Right lobe of liver (tissue), 4 donors: ENCODE measurements around the gene TNFAIP8L1.

Experiments
- POLR2A ChIP-seq: fragments of 450-650 bp; IDR thresholded peaks from one replicate; pipeline ENCODE4 v1.6.1; 2017; ENCODE audit warnings: antibody characterized with exemption, mild to moderate bottlenecking
- TF ChIP-seq, protein P1 (sequence below), 4 donors: fragments of 200-600 bp in 3 of 4; fragments of 450-650 bp in 1 of 4; IDR thresholded peaks; one replicate each; pipeline versions ENCODE4 v1.5.1 to v1.8.0; 2016 to 2022; ENCODE audit warnings: antibody characterized with exemption in 4 of 4, mild to moderate bottlenecking in 2 of 4
- donor health status: DM: no; HTN: no; CAD: no.
- donor health status: DM: no; HTN: no; CAD: no.
- donor health status: DM: no; HTN: yes; CAD: no.

DNA sequence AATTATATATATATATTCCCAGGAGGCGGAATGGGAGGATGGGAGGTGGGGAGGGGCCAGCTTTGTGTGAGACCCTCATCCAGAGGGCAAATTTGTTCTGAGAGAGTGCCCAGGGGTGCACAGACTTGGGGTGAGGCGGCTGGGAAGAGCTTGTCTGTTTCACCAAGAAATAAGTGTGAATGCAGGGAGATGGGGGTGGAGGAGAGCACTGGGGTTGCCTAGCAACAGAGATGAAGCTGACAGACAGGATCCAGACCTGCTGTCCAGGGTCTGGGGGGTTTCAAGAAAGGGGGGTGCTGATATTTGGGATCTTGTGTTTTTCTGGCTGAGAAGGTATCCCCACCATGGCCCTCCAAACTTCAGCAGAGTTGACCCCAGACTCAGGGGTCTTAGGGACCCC is 18.6 kb upstream of the TNFAIP8L1 start:
- no peak for TF ChIP-seq POLR2A
- TF ChIP-seq, protein P1, sequence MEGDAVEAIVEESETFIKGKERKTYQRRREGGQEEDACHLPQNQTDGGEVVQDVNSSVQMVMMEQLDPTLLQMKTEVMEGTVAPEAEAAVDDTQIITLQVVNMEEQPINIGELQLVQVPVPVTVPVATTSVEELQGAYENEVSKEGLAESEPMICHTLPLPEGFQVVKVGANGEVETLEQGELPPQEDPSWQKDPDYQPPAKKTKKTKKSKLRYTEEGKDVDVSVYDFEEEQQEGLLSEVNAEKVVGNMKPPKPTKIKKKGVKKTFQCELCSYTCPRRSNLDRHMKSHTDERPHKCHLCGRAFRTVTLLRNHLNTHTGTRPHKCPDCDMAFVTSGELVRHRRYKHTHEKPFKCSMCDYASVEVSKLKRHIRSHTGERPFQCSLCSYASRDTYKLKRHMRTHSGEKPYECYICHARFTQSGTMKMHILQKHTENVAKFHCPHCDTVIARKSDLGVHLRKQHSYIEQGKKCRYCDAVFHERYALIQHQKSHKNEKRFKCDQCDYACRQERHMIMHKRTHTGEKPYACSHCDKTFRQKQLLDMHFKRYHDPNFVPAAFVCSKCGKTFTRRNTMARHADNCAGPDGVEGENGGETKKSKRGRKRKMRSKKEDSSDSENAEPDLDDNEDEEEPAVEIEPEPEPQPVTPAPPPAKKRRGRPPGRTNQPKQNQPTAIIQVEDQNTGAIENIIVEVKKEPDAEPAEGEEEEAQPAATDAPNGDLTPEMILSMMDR (IDR thresholded peaks at IDR 0.05), result no peak
